Amygdala (tissue), 56 donors: ENCODE measurements around the gene THRA.
A peak's percentile ranks its signal among the peaks of the same experiment; 100 is the strongest.
"Not testable (repeated sequence)": the region's sequence is repeated elsewhere in the genome, so short reads cannot be mapped to it uniquely, and the experiment has no call there.

Source experiments
- DNase-seq, 56 donors: peaks; one replicate each; lab custom pipeline; 2025; lab: John Stamatoyannopoulos, UW

Gene THRA

DNA sequence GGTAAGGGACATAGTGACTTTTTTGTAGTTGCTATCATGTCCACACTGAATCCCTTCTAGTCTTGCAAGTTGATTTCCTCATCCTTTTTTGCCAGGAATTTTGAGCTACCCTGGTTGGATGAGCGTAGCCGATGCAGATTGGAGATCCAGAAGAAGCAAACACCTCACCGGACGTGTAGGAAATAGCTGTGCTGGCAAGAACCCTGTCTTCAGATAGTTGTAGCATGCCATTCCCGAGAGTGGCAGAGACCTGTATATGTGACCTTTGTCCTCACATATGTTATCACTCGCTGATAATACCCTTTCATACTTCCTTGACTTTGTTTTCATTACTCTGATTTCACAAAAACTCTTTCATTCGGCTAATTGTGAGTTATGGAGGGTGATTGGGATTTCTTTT is 71.4 kb downstream of the THRA start:
- DNase-seq = no peak

GRCh38 chr17:40135817-40136216 is 73.1 kb downstream of the THRA start:
- DNase-seq = no peak

DNA sequence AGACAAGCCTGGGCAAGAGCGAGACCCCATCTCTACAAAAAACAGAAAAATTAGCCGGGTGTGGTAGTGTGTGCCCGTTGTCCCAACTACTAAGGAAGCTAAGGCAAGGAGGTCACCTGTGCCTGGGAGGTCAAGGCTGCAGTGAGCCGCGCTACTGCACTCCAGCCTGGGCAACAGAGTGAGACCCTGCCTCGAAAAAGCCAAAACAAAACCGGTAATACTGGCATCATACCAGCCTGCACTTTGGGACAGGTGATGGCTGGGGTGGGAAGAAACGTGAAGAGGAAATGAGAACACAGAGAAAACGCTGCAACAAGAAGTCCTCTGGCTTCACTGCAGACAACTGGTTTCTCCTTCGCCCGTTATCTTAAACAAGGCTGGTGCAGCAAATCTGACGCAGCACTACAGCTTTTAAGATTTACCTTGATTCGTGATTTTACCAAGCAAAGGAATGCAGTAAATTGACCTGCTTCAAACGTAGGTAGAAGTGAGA is 76.8 kb downstream of the THRA start:
- peak in 11 of 56 donors; percentile 10 to 51 (median 38) for DNase-seq

- not testable (repeated sequence) for DNase-seq
These were observed 80.4 kb downstream of the THRA start for GRCh38 chr17:40143166-40143565.
